GM21526 (cell line): ENCODE measurements around the gene BSX.

ENCODE experiments used
- ATAC-seq: cut with Tn5 transposase; IDR thresholded peaks from one replicate; pipeline ENCODE4 v1.9.1; 2021; ENCODE audit warnings: moderate library complexity; ENCODE audit not compliant: unreplicated experiment, low FRiP score

Gene BSX

GRCh38 chr11:122981388-122982264 is at the start of gene BSX:
Gene BSX, minus strand, starts transcription at chr11:122981834. Its CDS starts 163 bp downstream, at chr11:122981671.
- ATAC-seq: no peak

- no peak for ATAC-seq
Observed at GRCh38 chr11:123030517-123030916, 48.9 kb upstream of the BSX start.

GRCh38 chr11:123020968-123021367 is 39.3 kb upstream of the BSX start:
- ATAC-seq: no peak

GRCh38 chr11:123018702-123019101 is 37.1 kb upstream of the BSX start:
- no peak for ATAC-seq

GRCh38 chr11:123011510-123011909 is 29.9 kb upstream of the BSX start:
- ATAC-seq: no peak

GRCh38 chr11:123006860-123007542 is 25.4 kb upstream of the BSX start:
- no peak for ATAC-seq

- no peak for ATAC-seq
Observed at GRCh38 chr11:123000721-123001120, 19.1 kb upstream of the BSX start.

- no peak for ATAC-seq
Observed at GRCh38 chr11:122998727-122999366, 17.2 kb upstream of the BSX start.

- ATAC-seq: no peak
Observed at GRCh38 chr11:122995526-122995925, 13.9 kb upstream of the BSX start.

GRCh38 chr11:122984186-122985011 is 2.8 kb upstream of the BSX start:
- no peak for ATAC-seq

- no peak for ATAC-seq
Observed at GRCh38 chr11:122983438-122984185, 2.0 kb upstream of the BSX start.

GRCh38 chr11:122979815-122980595 is 1.6 kb downstream of the BSX start:
- no peak for ATAC-seq

- ATAC-seq: no peak
Observed at GRCh38 chr11:122979103-122979814, 2.4 kb downstream of the BSX start.

- no peak for ATAC-seq
Observed at GRCh38 chr11:122978299-122978620, 3.4 kb downstream of the BSX start.

GRCh38 chr11:122977470-122978298 is 4.0 kb downstream of the BSX start:
- no peak for ATAC-seq

GRCh38 chr11:122976734-122977469 is 4.7 kb downstream of the BSX start:
- ATAC-seq: no peak
